ENCODE data around the gene APBA2.
A peak's percentile ranks its signal among the peaks of the same experiment; 100 is the strongest.

The APBA2 gene

DNA sequence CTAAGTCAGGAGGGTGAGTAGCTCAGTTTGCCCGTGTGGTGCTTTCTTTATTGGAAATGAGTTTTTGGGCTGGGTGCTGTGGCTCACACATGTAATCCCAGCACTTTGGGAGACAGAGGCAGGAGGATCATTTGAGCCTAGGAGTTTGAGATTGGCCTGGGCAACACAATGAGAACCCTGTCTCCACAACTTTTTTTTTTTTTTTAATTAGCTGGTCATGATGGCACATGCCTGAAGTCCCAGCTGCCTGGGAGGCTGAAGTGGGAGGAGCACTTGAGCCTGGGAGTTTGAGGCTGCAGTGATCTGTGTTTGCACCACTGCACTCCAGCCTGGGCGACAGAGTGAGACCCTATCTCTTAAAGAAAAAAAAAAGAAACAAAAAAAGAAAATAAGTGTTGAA lies 208.9 kb downstream of the APBA2 start:
- DNase-seq: no peak

DNA sequence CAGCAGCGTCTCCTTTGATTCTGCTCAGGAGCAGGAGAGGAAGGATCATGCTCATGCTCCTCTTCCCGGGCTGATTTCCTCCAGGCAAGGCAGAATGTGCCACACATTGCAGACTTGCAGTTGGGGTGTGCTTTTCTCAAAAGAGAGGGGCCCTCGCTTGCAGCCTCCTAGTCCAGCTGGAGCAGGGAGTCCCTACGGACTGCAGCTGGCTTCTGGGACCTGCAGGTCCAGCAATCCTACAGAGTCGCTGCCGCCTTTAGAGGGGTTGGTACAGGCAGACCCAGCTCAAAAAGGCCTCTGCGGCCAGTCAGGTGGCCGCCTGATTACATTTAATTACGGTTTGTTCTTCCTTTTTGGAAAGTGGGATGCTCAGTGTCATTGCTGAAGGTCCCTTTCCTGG lies 210.0 kb downstream of the APBA2 start:
- DNase-seq: no peak

DNA sequence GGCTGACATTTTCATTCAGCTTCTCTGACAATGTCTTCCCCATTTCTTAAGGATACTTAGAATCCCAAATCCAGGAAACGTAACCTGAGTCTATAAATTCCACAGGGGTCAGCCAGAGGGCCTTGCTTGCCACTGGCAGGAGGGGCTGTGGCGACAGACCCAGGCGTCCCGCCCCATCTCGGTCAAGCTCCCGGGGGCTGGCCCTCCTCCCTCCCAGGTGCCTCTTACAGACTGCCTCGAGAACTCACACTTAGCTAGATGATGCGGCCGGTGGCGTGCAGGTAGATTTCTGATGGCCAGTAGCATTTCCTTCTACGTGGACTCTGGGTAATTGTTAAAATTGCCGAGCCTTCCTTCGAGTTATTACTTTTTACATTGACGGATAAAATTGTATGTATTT lies 211.4 kb downstream of the APBA2 start:
- no peak for DNase-seq

DNA sequence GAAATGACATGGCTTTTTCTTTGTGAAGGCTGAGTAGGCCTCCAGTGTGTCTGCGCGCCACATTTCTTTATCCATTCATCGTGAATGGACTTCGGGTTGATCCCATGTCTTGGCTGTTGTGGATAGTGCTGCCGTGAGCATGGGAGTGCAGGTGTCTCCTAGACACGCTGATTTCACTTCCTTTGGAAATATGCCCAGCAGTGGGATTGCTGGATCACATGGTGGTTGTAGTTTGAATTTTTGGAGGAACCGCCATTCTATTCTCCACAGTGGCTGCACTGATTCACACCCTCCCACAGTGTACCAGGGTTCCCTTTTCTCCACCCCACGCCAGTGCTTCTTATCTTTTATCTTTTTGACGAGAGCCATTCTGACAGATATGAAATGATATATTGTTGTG lies 212.2 kb downstream of the APBA2 start:
- DNase-seq: no peak

DNA sequence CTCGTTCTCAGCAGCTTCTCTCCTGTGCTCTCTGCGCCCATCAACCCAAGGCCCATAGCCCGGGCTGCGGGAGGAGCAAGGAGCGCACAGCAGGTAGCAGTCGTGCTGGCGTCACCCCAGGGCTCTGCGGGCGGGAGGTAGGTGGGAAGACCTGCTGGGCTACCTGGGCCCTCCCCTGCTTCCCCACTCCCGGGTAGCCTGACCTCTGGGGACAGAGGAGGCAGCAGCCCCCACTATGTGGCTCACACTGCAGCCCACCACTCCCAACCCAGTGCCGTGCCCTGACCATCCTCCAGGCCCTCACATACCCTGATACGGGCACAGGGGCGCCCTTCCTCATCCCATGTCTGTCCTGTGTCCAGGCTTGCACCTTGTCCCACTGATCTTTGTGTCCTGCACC lies 212.9 kb downstream of the APBA2 start:
- no peak for DNase-seq

DNA sequence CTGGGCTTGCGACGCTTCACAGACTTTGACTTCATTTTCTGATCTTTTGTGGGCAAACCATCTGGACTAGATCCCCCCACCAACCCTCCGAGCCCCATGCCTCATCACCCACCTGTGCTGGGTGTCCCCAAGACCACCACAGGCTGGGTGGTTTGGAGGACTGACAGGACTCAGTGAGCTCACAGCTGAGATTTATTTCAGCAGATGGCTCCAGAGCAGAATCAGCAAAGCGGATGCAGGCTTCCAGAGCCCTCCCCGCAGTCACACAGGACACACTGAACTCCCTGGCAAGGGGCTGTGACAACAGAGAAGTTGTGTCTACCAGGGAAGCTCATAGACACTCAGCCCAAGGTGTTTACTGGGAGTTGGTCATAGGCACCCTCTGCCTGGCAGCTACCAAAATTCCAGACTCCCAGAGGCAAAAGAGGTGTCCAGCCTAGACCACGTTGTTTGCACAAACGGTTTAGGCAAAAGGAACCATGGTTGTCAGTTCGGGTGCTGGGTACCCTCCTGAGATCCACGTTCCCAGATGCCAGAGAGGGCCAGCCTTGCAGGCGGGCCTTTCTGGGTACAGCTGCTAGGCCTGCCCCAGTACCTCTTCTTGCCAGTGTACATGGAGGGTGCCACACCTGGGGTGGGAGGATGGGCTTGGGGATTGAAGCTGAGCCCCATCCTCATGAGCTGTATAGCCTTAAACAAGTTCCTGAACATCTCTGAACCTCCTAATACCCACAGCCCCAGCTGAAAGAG lies 213.5 kb downstream of the APBA2 start:
- DNase-seq: no peak

DNA sequence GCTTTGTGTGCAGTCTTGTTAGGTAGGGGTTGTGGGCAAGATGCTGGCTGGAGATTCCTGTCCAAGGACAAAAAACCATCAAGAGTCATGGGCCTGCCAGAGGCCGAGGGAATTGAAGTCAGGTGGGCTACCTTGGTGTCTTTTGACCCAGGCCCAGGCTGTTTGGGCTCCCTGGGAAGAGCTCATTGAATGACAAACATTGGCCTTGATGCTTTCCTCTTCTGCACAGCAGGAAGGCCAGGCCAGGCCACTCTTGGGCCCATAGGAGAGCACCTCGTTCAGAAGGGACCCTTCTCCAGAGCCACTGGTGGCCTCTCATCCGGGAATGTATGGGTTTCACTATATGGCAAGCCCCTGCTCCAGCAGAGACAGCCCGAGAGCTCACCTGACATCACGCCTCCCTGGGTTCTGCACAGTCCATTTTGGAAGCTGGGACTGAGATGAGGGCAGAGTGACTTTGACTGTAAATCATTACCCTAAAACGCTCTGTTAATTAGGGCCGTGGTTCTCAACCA lies 214.8 kb downstream of the APBA2 start:
- DNase-seq: no peak

DNA sequence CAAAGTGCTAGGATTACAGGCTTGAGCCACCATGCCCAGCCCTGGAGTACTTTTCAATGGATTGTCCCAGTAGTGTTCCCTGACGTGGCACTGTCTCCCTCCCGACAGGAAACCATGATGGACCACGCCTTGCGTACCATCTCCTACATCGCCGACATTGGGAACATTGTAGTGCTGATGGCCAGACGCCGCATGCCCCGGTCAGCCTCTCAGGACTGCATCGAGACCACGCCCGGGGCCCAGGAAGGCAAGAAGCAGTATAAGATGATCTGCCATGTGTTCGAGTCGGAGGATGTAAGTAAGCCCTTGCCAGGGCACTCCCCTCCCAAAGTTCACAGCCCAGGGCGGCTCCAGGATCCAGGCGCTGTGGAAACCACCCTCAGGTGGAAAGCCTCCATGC lies 215.7 kb downstream of the APBA2 start:
- no peak for DNase-seq

DNA sequence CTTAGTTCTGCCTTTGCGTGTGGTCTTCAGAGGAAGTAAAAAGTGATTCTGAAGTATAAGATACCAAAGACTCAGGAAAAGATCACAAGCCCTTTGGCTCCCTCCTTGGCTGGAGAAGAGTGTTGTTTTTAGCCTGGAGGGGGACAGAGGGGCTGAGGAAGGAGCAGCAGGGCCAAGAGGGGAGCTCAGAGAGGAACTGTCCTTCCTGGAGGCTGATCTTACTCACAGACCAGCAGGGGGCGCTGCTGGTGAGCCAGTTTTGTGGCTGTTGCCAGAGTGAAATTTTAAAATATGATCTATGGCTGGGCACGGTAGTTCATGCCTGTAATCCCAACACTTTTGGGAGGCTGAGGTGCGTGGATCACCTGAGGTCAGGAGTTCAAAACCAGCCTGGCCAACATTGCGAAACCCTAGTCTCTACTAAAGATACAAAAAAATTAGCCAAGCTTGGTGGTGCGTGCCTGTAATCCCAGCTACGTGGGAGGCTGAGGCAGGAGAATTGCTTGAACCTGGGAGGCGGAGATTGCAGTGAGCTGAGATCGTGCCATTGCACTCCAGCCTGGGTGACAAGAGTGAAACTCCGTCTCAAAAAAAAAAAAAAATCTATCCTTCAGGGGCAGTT lies 216.5 kb downstream of the APBA2 start:
- peak; percentile 51 for DNase-seq

DNA sequence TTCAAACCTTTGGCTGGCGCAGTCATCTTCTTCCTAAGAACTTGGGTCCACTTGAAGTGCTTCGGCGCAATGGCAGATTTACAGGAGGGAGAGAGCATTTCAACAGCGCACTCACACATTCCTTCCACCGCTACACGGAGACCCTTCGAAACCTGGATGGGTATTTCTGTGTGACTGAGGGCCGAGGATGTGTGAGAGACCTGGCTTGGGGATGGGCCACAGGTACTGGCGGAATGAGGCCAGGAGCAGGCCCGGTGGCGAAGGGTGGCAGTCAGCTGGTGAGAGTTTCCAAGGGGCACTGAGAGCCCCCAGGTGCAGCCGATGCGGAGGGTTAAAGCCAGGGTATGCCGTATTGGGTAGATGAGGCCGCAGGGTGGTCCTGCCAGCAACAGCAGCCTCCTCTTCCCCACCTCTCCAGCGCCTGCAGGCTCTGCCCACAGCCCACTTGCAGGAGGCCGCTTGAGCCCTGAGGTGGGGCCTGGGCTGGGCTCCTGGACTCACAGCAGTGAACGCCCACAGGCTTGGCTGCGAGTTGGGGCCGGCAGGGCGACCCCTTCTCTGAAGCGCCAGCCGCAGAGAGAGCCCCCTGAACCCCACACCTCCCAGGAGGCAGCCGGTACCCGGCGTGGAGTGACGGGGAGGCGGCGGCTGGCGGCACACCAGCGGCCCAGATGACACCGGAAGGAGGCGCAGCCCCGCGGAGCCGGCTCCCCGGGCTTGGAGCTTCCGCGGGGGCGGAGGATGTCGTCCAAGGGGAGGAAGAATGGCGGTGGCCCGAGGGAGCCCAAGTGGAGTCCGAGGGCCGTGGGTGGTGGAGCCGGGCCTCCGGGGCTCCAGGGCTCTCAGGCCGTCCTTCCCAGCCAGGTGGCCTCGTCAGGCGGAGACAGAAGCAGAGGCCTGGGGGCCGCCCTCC lies 217.4 kb downstream of the APBA2 start:
- no peak for DNase-seq

DNA sequence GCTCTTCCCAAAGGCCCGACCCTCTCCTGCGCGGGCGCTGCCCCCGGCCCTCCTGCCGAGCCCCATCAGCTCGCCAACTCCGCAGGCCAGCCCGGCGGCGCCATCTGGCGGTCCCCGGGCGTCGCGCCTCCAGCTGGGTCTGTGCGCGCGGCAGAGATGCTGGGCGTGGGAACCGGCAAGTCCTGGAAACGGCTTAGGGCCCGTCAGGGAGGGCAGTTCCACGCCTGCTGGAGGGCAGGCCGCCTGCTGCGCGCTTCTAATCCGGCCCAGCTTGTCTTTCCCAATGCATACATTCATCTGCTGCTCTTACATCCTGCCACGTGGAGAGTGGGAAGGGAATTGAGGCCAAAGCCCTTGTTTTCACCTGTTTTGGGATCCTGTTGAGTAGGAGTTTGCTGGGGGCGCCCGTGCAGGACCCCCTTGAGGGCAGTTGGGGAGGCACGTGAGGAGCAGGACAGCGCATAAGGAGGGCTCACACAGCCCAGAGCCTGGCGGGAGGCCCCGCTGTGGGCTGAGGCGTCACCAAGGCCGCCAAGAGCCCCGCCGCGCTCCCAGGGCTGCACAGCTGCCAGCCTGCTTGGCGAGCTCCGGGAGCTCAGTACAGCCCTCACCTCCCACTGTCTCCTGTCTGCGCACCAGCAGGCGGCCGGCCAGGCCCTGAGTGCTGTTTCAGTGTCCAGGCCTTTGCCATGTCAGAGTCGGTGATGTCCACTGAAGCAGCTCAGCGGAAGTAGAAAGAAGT lies 218.2 kb downstream of the APBA2 start:
- peak; percentile 77 for DNase-seq

DNA sequence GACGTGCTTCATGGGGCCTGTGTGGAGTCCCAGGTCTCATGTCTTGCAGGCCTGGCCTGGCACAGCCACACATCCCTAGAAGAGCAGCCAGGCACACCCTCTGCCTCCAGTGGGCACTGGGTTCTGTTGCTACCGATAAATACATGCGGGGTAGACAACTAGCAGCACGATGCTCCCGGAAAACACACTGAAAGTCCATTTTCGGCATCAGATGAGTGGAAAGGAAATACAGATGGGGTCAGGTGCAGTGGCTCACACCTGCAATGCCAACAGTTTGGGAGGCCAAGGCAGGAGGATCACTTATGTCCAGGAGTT lies 218.7 kb downstream of the APBA2 start:
- no peak for DNase-seq

DNA sequence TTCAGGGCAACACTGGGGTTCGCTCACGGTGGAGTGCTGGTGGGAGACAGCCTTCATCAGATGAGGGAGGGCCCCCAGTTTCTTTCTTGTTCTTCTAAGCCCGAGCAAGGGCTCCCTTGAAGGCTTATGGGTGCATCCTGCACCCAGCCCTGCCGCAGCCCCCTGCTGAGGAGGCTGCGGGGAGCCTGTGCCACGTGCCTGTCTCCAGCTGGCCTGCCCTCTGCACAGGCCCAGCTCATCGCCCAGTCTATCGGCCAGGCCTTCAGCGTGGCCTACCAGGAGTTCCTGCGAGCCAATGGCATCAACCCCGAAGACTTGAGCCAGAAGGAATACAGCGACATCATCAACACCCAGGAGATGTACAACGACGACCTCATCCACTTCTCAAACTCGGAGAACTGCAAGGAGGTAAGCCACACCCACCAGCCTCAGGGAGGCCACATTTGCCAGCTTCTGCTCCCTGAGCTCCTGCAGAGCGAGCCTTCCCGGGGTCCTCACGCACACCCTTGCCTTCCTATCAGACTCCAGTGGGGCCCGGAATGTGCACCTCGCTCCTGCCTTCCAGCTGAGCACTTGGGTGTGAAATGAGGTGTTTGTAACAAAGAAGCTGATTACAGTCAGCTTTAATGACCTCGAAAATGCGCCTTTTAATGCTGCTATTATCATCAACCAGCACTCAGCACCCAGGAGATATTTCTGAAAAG lies 219.5 kb downstream of the APBA2 start:
- no peak for DNase-seq

DNA sequence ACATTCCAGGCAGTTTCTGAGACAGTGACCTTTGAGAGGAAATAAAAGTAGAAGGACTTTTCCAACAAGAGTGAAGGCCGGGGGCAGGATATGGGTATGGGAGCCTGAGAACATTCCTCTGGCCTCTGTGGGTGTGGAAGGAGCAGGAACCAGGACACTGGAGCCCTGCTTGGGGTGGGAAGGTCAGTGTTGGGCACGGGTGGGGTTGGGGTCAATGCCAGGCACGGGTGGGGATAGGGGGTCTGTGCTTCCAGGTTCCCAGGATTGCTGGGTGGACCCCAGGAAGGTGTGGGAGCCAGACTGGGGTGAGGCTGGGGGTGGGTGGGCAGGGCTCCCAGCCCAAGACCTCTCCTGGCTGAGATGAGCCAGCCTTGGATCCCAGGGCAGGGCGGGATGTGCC lies 220.3 kb downstream of the APBA2 start:
- no peak for DNase-seq

DNA sequence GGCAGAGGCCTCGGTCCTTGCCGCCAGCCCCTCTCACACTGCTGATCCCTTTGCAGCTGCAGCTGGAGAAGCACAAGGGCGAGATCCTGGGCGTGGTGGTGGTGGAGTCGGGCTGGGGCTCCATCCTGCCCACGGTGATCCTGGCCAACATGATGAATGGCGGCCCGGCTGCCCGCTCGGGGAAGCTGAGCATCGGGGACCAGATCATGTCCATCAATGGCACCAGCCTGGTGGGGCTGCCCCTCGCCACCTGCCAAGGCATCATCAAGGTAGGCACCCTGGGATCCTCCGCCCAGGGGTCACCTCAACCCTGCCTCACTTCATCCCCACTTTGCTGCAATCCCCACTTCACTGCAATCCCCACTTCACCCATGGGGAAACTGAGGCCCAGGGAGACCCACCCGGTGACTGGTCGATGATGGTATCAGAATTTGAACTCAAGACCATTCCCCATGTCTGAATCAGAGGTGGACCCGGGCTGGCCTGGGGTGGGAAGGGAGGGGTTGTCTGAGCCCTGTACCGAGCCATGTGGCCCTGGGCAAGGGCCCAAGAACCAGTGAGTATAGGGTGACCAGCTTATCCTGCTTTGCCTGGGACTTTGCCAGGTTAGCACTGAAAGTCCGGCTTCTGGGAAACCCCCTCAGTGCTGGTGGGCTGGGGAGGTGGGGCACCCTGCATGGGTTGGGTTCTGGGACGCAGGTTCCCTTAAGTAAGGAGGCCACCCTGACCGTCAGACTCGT lies 220.9 kb downstream of the APBA2 start:
- DNase-seq: no peak

DNA sequence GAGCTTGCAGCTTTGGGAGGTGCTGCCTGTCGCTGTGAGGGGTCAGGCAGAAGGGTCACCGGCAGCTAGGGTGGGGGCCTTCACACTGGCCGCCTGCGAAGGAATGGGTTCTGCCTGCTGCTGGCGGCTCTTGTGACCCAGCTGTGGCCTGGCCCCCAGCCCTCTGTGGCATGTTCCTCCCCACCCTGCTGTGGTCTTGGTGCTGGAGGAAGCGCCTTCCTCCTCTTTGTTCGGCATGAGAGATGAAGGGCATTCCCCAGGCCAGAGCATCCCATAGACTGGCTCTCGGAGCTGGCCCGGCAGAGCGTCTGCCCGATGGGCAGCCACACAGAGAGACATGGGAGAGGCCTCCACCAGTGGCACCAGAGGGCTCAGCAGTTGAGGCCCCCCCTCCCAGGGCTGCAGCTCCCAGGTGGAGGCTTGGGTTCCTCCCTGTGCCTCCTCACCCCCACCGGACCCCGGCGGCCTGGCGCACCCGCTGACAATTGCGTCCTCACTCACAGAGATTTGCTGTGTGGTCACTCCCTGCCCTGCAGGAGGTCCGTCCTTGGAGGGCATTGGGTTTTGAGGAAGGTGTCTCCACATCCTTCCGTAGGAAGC lies 221.6 kb downstream of the APBA2 start:
- DNase-seq: no peak

DNA sequence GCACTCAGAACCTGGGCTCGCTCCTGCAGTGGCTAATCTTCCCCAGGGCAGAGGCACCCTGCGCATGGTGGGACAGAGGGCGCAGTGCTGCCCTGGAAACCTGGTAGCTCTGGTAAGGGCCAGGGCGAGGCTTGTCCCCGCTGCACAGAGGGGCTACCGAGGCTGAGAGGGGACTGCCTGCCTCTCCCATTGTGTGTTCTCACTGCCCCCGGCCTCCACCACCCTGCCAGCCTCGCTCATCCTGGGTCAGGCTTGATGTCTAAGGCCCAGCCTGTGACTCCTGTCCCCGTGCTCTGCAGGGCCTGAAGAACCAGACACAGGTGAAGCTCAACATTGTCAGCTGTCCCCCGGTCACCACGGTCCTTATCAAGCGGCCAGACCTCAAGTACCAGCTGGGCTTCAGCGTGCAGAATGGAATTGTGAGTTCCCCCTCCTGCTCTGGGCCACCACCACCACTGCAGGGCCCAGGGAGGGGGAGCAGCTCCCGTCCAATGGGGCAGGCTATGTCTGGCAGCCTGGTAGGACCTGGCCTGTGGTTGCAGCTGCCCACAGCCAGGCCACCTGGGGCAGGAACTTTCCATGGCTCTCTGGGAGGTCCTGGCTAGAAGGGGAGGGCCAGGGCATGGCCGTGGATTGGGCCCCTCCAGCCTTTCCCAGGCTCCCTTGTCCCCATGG lies 222.3 kb downstream of the APBA2 start:
- no peak for DNase-seq

DNA sequence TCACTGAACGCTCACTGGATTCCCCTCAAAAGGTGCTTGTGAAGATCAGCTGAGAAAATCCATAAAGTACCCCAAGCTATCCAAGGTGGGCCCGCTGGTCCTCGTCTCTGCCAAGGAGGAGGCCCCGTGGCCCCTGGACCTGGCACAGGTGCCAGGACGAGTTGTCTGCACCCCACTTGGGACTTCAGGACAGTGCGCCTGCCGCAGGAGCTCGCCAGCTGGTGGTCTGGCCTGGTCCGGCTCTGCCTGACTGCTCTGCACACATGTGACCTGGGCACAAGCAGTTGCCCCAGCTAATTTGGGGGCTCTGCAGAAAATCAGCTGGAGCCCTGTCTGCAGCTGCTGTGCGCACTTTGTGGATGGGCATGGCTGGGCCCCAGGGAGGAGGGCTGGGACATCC lies 224.0 kb downstream of the APBA2 start:
- no peak for DNase-seq

DNA sequence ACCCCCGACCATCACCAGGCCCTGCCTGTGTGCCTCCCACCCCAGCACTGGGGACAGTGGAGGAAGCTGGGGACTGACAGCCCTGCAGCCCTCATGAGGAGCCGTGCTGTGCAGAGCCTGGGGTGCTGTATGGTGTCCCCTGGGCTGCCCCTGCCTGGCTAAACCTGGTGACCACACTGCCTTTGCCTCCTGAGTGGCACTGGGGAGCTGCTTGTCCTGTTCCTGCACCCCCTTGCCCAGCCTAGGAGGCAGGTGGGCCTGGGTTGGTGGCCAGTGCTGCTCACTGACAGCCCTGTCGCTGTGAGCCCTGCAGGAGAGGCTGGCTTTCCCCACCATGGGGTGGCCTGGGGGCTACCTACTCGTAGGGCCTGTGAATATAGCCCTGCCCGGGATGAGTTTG lies 224.4 kb downstream of the APBA2 start:
- no peak for DNase-seq

DNA sequence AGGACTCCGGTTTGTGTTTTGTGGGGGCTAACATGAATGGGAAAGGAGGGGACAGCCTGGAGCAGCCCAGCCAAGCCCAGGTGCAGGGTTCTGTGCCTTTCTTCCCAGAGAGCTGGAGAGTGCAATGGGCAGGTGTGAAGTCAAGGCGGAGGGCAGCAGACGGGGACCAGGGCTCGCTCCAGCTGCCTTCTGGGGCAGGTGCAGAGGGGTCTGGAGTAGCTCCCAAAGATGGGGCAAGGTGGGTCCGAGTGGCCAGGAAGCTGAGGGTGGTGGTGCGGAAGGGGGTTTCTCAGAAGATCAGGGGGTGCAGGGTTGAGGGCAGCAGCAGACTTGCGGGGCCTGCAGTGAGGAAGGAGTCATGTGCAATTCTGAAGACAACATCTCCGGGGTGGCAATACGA lies 225.0 kb downstream of the APBA2 start:
- DNase-seq: no peak
